PC-9 (cell line): ENCODE measurements around the gene C14orf119. TPM values are rescaled to one million over a fixed set of nuclear protein-coding genes. Genes with fewer than 3 reads are reported as not detected.
A peak's percentile ranks its signal among the peaks of the same experiment; 100 is the strongest.

ENCODE experiments used
- BruUV-seq: library from RNA; stranded (reverse); fragments of 400-500 nt; replicated peaks from 2 replicates; lab custom pipeline; 2021; lab: Mats Ljungman, UMichigan
- CTCF ChIA-PET: fragments of 300-600 bp; sonication (Branson Sonifier 250); formaldehyde crosslinking; loops from one replicate; lab custom pipeline; 2022; ENCODE audit warnings: antibody characterized with exemption; lab: Charles Lee
- POLR2A ChIA-PET: fragments of 300-600 bp; sonication (Branson Sonifier 250); formaldehyde crosslinking; loops from one replicate; lab custom pipeline; 2022; ENCODE audit warnings: antibody characterized with exemption; ENCODE audit not compliant: unreplicated experiment; lab: Charles Lee
- DNase-seq, 2 experiments: peaks; one replicate each; pipeline versions ENCODE4 v3.0.0 to v3.0.0-alpha.2; 2015 to 2022; ENCODE audit warnings: mixed read lengths in 1 of 2
- H2AFZ ChIP-seq: fragments of 200-600 bp; sonication (generic); 2 replicates; pipeline ENCODE4 v1.8.1; 2017; ENCODE audit warnings: antibody characterized with exemption
- H3F3A ChIP-seq: fragments of 200-600 bp; sonication (generic); 2 replicates; pipeline ENCODE4 v1.8.1; 2017; ENCODE audit warnings: antibody characterized with exemption, mild to moderate bottlenecking, low read depth; ENCODE audit not compliant: insufficient read depth
- H3K27ac ChIP-seq: fragments of 200-600 bp; sonication (generic); 2 replicates; pipeline ENCODE4 v1.6.1; 2016; ENCODE audit warnings: mixed run types
- H3K27me3 ChIP-seq: fragments of 200-600 bp; sonication (generic); 2 replicates; pipeline ENCODE4 v1.6.1; 2016; ENCODE audit warnings: low read depth, mixed run types; ENCODE audit not compliant: insufficient read depth
- H3K36me3 ChIP-seq: fragments of 200-600 bp; sonication (generic); 2 replicates; pipeline ENCODE4 v1.6.1; 2016; ENCODE audit warnings: low read depth, mixed run types
- H3K4me1 ChIP-seq: fragments of 200-600 bp; sonication (generic); replicated peaks from 2 replicates; pipeline ENCODE4 v1.6.1; 2016; ENCODE audit warnings: mixed run types; ENCODE audit not compliant: insufficient read depth
- H3K4me2 ChIP-seq: fragments of 200-600 bp; sonication (generic); 2 replicates; pipeline ENCODE4 v1.6.1; 2017; ENCODE audit warnings: mixed run types
- H3K4me3 ChIP-seq: fragments of 200-600 bp; sonication (generic); 2 replicates; pipeline ENCODE4 v1.6.1; 2016; ENCODE audit warnings: mixed run types
- H3K79me2 ChIP-seq: fragments of 200-600 bp; sonication (generic); 2 replicates; pipeline ENCODE4 v1.6.1; 2017; ENCODE audit warnings: low read depth, mixed run types
- H3K9me2 ChIP-seq: fragments of 200-600 bp; sonication (generic); 2 replicates; pipeline ENCODE4 v1.8.1; 2017; ENCODE audit warnings: mild to moderate bottlenecking; ENCODE audit not compliant: insufficient read depth
- H3K9me3 ChIP-seq: fragments of 200-600 bp; sonication (generic); 2 replicates; pipeline ENCODE4 v1.8.1; 2016; ENCODE audit warnings: low read depth; ENCODE audit not compliant: insufficient read depth
- H4K20me1 ChIP-seq: fragments of 200-600 bp; sonication (generic); 2 replicates; pipeline ENCODE4 v1.8.1; 2017; ENCODE audit not compliant: insufficient read depth
- EZH2 ChIP-seq: fragments of 200-600 bp; sonication (generic); IDR thresholded peaks from 2 replicates; pipeline ENCODE4 v1.8.0; 2017; ENCODE audit warnings: antibody characterized with exemption, low read depth
- intact Hi-C: fragments of 100-400 bp; cut with micrococcal nuclease; formaldehyde crosslinking; loops from one replicate; pipeline ENCODE4 v1.10.0; 2022; ENCODE audit not compliant: unreplicated experiment
- total RNA-seq: library from RNA; stranded (reverse); gene quantifications from 2 replicates; pipeline ENCODE4 v1.2.3, GENCODE V29; 2021
- TF ChIP-seq, protein P1 (sequence below): fragments of 200-600 bp; sonication (generic); conservative IDR thresholded peaks from 2 replicates; pipeline ENCODE4 v1.6.1; 2017; ENCODE audit warnings: mixed run types, antibody characterized with exemption, mild to moderate bottlenecking, moderate library complexity

Gene C14orf119
- total RNA-seq, 1 experiment from 2014 or later, result 46.5 TPM

- Histone ChIP-seq H3K36me3 (no peaks in the 10 kb centered on the region), H4K20me1 (no peaks in the 10 kb centered on the region), H3K27me3 (no peaks in the 10 kb centered on the region), H3K27ac (peak overlapping the region; percentile 90), H3K9me3 (no peaks in the 10 kb centered on the region), H3K4me1 (peaks cover 41% of the 10 kb centered on the region), H2AFZ (no peak overlapping the region), H3K4me2 (peak overlapping the region; percentile 65; the same call in 1 of the 2 replicates), H3K79me2 (no peaks in the 10 kb centered on the region), H3F3A (peaks cover 18% of the 10 kb centered on the region; the same call in 1 of the 2 replicates), H3K4me3 (no peak overlapping the region), H3K9me2 (no peaks in the 10 kb centered on the region)
- intact Hi-C loops, result no loop called here
- POLR2A ChIA-PET, result no interaction called here
- CTCF ChIA-PET, result no interaction called here
- DNase-seq, result no peak
- BruUV-seq, result no TSS peak
- TF ChIP-seq, protein P1, sequence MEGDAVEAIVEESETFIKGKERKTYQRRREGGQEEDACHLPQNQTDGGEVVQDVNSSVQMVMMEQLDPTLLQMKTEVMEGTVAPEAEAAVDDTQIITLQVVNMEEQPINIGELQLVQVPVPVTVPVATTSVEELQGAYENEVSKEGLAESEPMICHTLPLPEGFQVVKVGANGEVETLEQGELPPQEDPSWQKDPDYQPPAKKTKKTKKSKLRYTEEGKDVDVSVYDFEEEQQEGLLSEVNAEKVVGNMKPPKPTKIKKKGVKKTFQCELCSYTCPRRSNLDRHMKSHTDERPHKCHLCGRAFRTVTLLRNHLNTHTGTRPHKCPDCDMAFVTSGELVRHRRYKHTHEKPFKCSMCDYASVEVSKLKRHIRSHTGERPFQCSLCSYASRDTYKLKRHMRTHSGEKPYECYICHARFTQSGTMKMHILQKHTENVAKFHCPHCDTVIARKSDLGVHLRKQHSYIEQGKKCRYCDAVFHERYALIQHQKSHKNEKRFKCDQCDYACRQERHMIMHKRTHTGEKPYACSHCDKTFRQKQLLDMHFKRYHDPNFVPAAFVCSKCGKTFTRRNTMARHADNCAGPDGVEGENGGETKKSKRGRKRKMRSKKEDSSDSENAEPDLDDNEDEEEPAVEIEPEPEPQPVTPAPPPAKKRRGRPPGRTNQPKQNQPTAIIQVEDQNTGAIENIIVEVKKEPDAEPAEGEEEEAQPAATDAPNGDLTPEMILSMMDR, result no peak
- no peak for TF ChIP-seq EZH2
Observed at GRCh38 chr14:23114120-23114458, 18.8 kb downstream of the C14orf119 start.

- H3K4me3 ChIP-seq, result no peak overlapping the region
- CTCF ChIA-PET, result no interaction called here
Observed at GRCh38 chr14:23114669-23115038, 19.3 kb downstream of the C14orf119 start.

DNA sequence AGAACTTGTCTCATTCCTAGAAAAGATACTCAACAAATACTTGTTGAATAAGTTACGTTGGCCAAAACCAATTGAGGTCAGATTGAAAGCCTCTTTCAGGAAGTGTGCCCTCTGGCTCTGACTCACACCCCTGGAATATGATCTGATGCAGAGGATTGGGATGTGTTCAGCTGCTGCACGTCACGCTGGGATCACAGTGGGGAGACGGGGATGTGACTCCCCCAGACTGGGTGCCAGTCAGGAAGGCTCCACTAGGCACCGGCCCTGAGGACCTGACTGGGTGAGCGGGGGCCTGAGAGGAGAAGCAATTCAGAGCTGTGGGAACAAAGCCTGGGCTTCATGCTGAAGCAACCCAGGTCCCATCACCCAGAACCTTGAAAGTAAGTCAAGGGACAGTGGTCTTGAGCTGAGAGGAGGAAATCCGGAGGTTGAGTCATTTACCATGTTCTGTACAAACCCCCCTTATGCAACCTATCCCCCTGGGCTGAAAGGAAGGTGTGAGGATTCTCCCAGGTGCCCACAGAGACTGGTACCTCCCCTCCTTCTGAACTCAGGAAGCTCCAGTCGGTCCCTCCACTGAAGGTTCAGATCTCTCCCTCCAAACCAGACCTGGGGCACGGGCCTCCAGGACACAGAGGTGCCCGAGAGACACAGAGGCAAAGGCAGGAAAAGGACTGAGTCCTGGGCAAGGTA, 19.9 kb downstream of the C14orf119 start:
- TSS peak; percentile 88 for BruUV-seq
- Histone ChIP-seq H3F3A (peaks cover 18% of the 10 kb centered on the region; the same call in 1 of the 2 replicates), H3K4me3 (no peak overlapping the region), H3K27ac (peak overlapping the region; percentile 90), H3K4me2 (peak overlapping the region; percentile 65), H4K20me1 (no peaks in the 10 kb centered on the region), H3K79me2 (no peaks in the 10 kb centered on the region), H3K9me3 (no peaks in the 10 kb centered on the region), H3K27me3 (no peaks in the 10 kb centered on the region), H3K9me2 (no peaks in the 10 kb centered on the region), H2AFZ (no peak overlapping the region), H3K36me3 (no peaks in the 10 kb centered on the region), H3K4me1 (peaks cover 41% of the 10 kb centered on the region)
- CTCF ChIA-PET, result no interaction called here
- DNase-seq, result peak; percentile 62 to 92
- POLR2A ChIA-PET, result interaction anchor here (0.6 kb wide), 2 partner anchors 44 to 206 kb away, joined by 4 read pairs; no protein-coding TSS in a partner anchor
- TF ChIP-seq EZH2, result no peak
- TF ChIP-seq, protein P1, result no peak
- intact Hi-C loops, result no loop called here

More at GRCh38 chr14:23114669-23115038, 19.3 kb downstream of the C14orf119 start:
- Histone ChIP-seq H3F3A (peaks cover 18% of the 10 kb centered on the region; the same call in 1 of the 2 replicates), H3K4me2 (peak overlapping the region; percentile 65), H3K9me2 (no peaks in the 10 kb centered on the region), H3K4me1 (peaks cover 41% of the 10 kb centered on the region), H3K27me3 (no peaks in the 10 kb centered on the region), H2AFZ (no peak overlapping the region), H3K79me2 (no peaks in the 10 kb centered on the region), H4K20me1 (no peaks in the 10 kb centered on the region), H3K36me3 (no peaks in the 10 kb centered on the region), H3K9me3 (no peaks in the 10 kb centered on the region), H3K27ac (peak overlapping the region; percentile 90)
- TF ChIP-seq, protein P1, result no peak
- TF ChIP-seq EZH2, result no peak
- DNase-seq, result no peak
- TSS peak; percentile 65 for BruUV-seq
- intact Hi-C loops, result no loop called here
- POLR2A ChIA-PET, result interaction anchor here (0.6 kb wide), 1 partner anchor 44 kb away, joined by 4 read pairs; no protein-coding TSS in a partner anchor
